ENCODE results near the gene DYNLL2. TPM values are rescaled to one million over a fixed set of nuclear protein-coding genes. Genes with fewer than 3 reads are reported as not detected.
"Not testable (repeated sequence)": the region's sequence is repeated elsewhere in the genome, so short reads cannot be mapped to it uniquely, and the experiment has no call there.

Gene DYNLL2
- polyA plus RNA-seq, 4 donors = 18.9 to 41.9 (median 32.7) TPM

DNA sequence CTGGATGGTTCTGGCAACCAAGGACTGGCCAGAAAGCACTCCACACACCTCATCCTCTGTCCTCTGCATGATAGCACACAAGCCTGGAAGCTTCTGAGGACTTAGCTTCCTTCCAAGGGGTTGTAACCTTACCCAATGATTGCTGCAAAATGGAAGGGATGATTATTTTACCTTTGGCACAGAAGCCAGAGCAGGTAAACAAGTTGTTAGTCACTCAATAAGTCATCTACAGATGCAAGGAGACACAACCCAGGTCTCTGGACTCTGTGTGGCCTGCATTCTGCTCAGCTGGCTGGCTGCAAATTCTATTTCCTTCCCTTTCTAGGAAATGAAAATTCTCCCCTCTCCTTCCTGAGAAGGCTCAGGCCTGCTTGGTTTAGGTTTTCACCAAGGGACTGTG, 26.7 kb upstream of the DYNLL2 start:
- DNase-seq (no peak), FAIRE-seq (no peak)
- H3K4me1 ChIP-seq (ENCODE audit: control insufficient read depth in 3 of 3, insufficient read depth in 2 of 3, low read depth in 1 of 3, low read length in 2 of 3) = no peaks in the 10 kb centered on the region
- H3K9me3 ChIP-seq (ENCODE audit: control insufficient read depth in 2 of 2, insufficient read depth in 1 of 2, low read depth in 1 of 2, low read length in 1 of 2) = no peaks in the 10 kb centered on the region
- no peak overlapping the region for H3K4me3 ChIP-seq (ENCODE audit: low read depth in 1 of 3, low read length in 3 of 3)
- no peaks in the 10 kb centered on the region for H3K36me3 ChIP-seq (ENCODE audit: control insufficient read depth in 3 of 3, insufficient read depth in 2 of 3, low read depth in 1 of 3, low read length in 3 of 3)
- no peak overlapping the region for H3K27ac ChIP-seq (ENCODE audit: low read depth in 1 of 3, low read length in 2 of 3)
- H3K27me3 ChIP-seq (ENCODE audit: control insufficient read depth in 3 of 3, insufficient read depth in 3 of 3, low read length in 3 of 3) = peaks cover 0 to 8% (median 0%) of the 10 kb centered on the region in 3 donors

DNA sequence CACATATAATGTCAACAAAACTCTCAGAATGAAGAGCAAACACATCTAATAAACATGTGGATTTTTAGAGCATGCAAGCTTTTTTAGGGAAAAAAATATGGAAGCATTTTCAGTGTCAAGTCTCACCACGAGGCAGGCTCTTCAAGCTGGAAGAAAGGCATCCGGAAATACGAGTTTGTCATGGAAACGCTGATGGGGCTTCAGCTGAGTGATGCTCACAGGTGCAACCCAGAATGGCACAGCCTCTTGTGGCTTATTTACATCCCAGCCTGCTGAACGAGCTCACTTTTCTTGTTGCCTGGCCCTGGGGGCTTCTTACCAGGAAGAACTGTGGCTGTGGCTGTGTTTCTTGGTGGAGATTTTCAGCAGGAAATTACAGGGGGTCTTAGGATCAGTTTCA, 24.1 kb upstream of the DYNLL2 start:
- FAIRE-seq = no peak
- DNase-seq = no peak
- Histone ChIP-seq H3K4me3 (ENCODE audit: low read depth in 1 of 3, low read length in 3 of 3) (no peak overlapping the region), H3K27ac (ENCODE audit: low read depth in 1 of 3, low read length in 2 of 3) (no peak overlapping the region), H3K36me3 (ENCODE audit: control insufficient read depth in 3 of 3, insufficient read depth in 2 of 3, low read depth in 1 of 3, low read length in 3 of 3) (no peaks in the 10 kb centered on the region), H3K9me3 (ENCODE audit: control insufficient read depth in 2 of 2, insufficient read depth in 1 of 2, low read depth in 1 of 2, low read length in 1 of 2) (no peaks in the 10 kb centered on the region), H3K4me1 (ENCODE audit: control insufficient read depth in 3 of 3, insufficient read depth in 2 of 3, low read depth in 1 of 3, low read length in 2 of 3) (no peaks in the 10 kb centered on the region), H3K27me3 (ENCODE audit: control insufficient read depth in 3 of 3, insufficient read depth in 3 of 3, low read length in 3 of 3) (peaks cover 0 to 6% (median 0%) of the 10 kb centered on the region in 3 donors)
- WGBS, 3 donors = 53 to 65% (median 58%) methylated on average over 5 of the region's 5 CpGs

DNA sequence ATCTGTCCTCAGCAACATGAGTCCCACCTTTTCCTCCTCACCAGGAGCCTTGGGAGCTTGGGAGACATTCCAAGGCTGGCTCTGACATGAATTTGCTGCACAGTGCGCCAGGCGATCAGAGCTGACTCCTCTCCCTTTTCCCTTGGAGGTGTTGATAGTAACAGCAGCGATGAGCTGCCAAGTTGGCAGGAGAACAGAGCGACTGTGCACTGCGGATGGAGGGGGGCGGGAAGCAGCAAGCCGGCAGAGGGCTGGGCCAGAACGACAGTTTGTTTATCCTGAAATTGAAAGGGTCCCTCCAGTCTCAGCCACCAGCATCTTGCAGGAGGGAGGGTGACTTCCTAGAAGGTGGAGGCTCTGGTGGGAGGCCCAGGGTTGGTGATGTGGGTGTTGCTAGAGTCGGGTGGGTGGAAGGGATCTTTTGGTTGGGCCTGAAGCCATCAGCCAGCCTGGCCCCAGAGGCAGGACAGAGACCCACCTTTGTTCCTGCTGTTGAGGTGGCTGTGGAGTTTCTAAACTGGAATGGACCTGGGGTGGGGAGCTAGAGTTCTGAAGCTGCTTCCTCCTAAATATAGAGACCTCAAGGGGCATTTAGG, 22.5 kb upstream of the DYNLL2 start:
- no peaks in the 10 kb centered on the region for H3K36me3 ChIP-seq (ENCODE audit: control insufficient read depth in 3 of 3, insufficient read depth in 2 of 3, low read depth in 1 of 3, low read length in 3 of 3)
- 11 to 35% (median 24%) methylated on average over 9 of the region's 9 CpGs for WGBS, 3 donors
- H3K9me3 ChIP-seq (ENCODE audit: control insufficient read depth in 2 of 2, insufficient read depth in 1 of 2, low read depth in 1 of 2, low read length in 1 of 2) = no peaks in the 10 kb centered on the region
- no peak overlapping the region for H3K4me3 ChIP-seq (ENCODE audit: low read depth in 1 of 3, low read length in 3 of 3)
- peak in 1 of 2 donors; percentile 31 for DNase-seq
- no peaks in the 10 kb centered on the region for H3K4me1 ChIP-seq (ENCODE audit: control insufficient read depth in 3 of 3, insufficient read depth in 2 of 3, low read depth in 1 of 3, low read length in 2 of 3)
- H3K27me3 ChIP-seq (ENCODE audit: control insufficient read depth in 3 of 3, insufficient read depth in 3 of 3, low read length in 3 of 3) = peaks cover 0 to 6% (median 0%) of the 10 kb centered on the region in 3 donors
- H3K27ac ChIP-seq (ENCODE audit: low read depth in 1 of 3, low read length in 2 of 3) = no peak overlapping the region
- FAIRE-seq = no peak

DNA sequence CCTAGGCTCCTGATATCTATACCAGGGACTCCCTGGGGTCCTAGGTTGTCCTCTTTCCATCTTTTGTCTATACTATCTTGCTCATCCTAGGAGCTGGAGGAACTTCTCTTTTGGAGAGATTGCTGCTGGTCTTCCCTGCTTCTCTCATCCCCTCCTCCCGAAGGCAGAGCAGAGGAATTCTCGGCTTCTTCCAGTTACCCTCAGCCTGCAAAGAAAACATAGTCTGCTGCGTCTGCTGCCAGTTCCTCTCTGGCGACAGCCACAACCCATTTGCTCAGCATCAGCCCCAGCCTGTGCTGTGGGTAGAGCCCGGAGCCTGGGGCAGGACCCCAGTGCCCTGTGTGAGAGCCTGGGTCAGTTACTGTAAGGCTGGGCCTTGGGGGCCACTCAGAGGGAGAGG, 21.5 kb upstream of the DYNLL2 start:
- H3K4me1 ChIP-seq (ENCODE audit: control insufficient read depth in 3 of 3, insufficient read depth in 2 of 3, low read depth in 1 of 3, low read length in 2 of 3) = no peaks in the 10 kb centered on the region
- FAIRE-seq = no peak
- H3K27ac ChIP-seq (ENCODE audit: low read depth in 1 of 3, low read length in 2 of 3) = no peak overlapping the region
- H3K36me3 ChIP-seq (ENCODE audit: control insufficient read depth in 3 of 3, insufficient read depth in 2 of 3, low read depth in 1 of 3, low read length in 3 of 3) = no peaks in the 10 kb centered on the region
- no peak for DNase-seq
- WGBS, 3 donors = 81 to 86% (median 83%) methylated on average over 5 of the region's 5 CpGs
- peaks cover 0 to 6% (median 0%) of the 10 kb centered on the region in 3 donors for H3K27me3 ChIP-seq (ENCODE audit: control insufficient read depth in 3 of 3, insufficient read depth in 3 of 3, low read length in 3 of 3)
- no peaks in the 10 kb centered on the region for H3K9me3 ChIP-seq (ENCODE audit: control insufficient read depth in 2 of 2, insufficient read depth in 1 of 2, low read depth in 1 of 2, low read length in 1 of 2)
- H3K4me3 ChIP-seq (ENCODE audit: low read depth in 1 of 3, low read length in 3 of 3) = no peak overlapping the region

DNA sequence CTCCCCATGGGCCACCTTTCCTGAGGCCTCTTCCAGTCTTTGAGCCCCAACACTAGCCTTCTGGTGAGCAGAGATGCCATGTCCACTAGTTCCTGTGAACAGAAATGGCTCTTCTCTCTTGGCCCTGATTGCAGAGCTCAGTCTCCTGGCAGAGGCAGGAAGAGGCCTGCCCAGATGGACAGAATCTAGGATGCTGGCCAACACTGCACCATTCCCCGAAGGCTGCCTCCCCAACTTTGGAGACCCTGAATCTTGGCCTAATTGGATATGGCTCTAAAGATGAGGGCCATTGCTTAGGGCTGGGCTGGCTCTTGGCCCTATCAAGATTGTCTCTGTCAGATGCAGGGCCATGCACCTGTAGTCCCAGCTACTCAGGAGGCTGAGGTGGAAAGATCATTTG, 18.0 kb upstream of the DYNLL2 start:
- H3K4me3 ChIP-seq (ENCODE audit: low read depth in 1 of 3, low read length in 3 of 3) = no peak overlapping the region
- WGBS, 3 donors = 82 to 100% (median 91%) methylated on average over 1 of the region's 1 CpG
- no peak for DNase-seq

DNA sequence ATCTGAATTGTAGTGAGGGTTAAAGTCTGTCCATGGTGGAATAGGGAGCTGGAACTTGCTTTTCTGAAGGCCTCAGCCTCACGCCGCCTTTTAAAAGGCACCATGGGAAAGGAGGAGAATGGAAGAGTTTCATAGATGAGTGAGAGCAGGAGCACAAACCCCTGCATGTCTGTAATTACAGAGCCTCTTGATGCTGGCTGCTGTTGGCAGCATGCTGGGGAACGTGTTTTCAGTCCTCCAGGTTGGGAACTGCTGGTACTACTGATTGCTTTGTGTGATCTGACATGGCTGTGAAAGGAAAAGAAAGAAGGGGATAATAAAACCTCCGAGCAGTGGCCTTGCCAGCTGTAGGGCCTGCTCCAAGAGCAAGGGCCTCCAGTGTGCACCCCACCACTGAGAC, 16.8 kb upstream of the DYNLL2 start:
- Histone ChIP-seq H3K4me3 (ENCODE audit: low read depth in 1 of 3, low read length in 3 of 3) (no peak overlapping the region), H3K27me3 (ENCODE audit: control insufficient read depth in 3 of 3, insufficient read depth in 3 of 3, low read length in 3 of 3) (peaks cover 0 to 8% (median 3%) of the 10 kb centered on the region in 3 donors), H3K27ac (ENCODE audit: low read depth in 1 of 3, low read length in 2 of 3) (no peak overlapping the region), H3K36me3 (ENCODE audit: control insufficient read depth in 3 of 3, insufficient read depth in 2 of 3, low read depth in 1 of 3, low read length in 3 of 3) (no peaks in the 10 kb centered on the region), H3K4me1 (ENCODE audit: control insufficient read depth in 3 of 3, insufficient read depth in 2 of 3, low read depth in 1 of 3, low read length in 2 of 3) (no peaks in the 10 kb centered on the region), H3K9me3 (ENCODE audit: control insufficient read depth in 2 of 2, insufficient read depth in 1 of 2, low read depth in 1 of 2, low read length in 1 of 2) (no peaks in the 10 kb centered on the region)
- WGBS, 3 donors = 58 to 62% (median 59%) methylated on average over 4 of the region's 4 CpGs
- FAIRE-seq (no peak), DNase-seq (no peak)

More for the DNA sequence above, 18.0 kb upstream of the DYNLL2 start:
- no peak for FAIRE-seq
- no peaks in the 10 kb centered on the region for H3K36me3 ChIP-seq (ENCODE audit: control insufficient read depth in 3 of 3, insufficient read depth in 2 of 3, low read depth in 1 of 3, low read length in 3 of 3)
- H3K27me3 ChIP-seq (ENCODE audit: control insufficient read depth in 3 of 3, insufficient read depth in 3 of 3, low read length in 3 of 3) = peaks cover 0 to 4% (median 0%) of the 10 kb centered on the region in 3 donors
- no peaks in the 10 kb centered on the region for H3K9me3 ChIP-seq (ENCODE audit: control insufficient read depth in 2 of 2, insufficient read depth in 1 of 2, low read depth in 1 of 2, low read length in 1 of 2)
- no peak overlapping the region for H3K27ac ChIP-seq (ENCODE audit: low read depth in 1 of 3, low read length in 2 of 3)
- no peaks in the 10 kb centered on the region for H3K4me1 ChIP-seq (ENCODE audit: control insufficient read depth in 3 of 3, insufficient read depth in 2 of 3, low read depth in 1 of 3, low read length in 2 of 3)

DNA sequence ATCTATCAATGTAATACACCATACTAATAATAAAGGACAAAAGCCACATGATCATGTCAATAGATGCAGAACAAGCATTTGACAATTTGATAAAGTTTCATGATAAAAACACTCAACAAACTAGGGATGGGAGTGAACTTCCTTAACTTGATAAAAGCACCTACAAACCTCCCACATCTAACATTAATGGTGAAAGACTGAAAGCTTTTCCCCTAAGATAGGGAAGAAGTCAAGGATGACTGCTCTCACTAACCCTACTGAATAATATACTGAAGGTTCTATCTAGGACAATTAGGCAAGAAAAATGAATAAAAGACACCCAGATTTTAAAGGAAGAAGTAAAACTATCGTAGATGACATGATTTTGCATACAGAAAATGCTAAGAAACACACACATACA, 10.4 kb upstream of the DYNLL2 start:
- Histone ChIP-seq H3K36me3 (ENCODE audit: control insufficient read depth in 3 of 3, insufficient read depth in 2 of 3, low read depth in 1 of 3, low read length in 3 of 3) (no peaks in the 10 kb centered on the region), H3K27me3 (ENCODE audit: control insufficient read depth in 3 of 3, insufficient read depth in 3 of 3, low read length in 3 of 3) (peaks cover 0 to 11% (median 3%) of the 10 kb centered on the region in 3 donors), H3K4me1 (ENCODE audit: control insufficient read depth in 3 of 3, insufficient read depth in 2 of 3, low read depth in 1 of 3, low read length in 2 of 3) (no peaks in the 10 kb centered on the region), H3K27ac (ENCODE audit: low read depth in 1 of 3, low read length in 2 of 3) (no peak overlapping the region), H3K4me3 (ENCODE audit: low read depth in 1 of 3, low read length in 3 of 3) (no peak overlapping the region), H3K9me3 (ENCODE audit: control insufficient read depth in 2 of 2, insufficient read depth in 1 of 2, low read depth in 1 of 2, low read length in 1 of 2) (no peaks in the 10 kb centered on the region)
- FAIRE-seq (no peak), DNase-seq (no peak)
- whole genome bisulfite sequencing, 3 donors = 48 to 61% (median 58%) methylated on average over 1 of the region's 1 CpG

DNA sequence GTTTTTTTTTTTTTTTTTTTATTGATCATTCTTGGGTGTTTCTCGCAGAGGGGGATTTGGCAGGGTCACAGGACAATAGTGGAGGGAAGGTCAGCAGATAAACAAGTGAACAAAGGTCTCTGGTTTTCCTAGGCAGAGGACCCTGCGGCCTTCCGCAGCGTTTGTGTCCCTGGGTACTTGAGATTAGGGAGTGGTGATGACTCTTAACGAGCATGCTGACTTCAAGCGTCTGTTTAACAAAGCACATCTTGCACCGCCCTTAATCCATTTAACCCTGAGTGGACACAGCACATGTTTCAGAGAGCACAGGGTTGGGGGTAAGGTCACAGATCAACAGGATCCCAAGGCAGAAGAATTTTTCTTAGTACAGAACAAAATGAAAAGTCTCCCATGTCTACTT, 10.0 kb upstream of the DYNLL2 start:
- not testable (repeated sequence) for DNase-seq; H3K9me3 ChIP-seq (ENCODE audit: control insufficient read depth in 2 of 2, insufficient read depth in 1 of 2, low read depth in 1 of 2, low read length in 1 of 2); H3K4me3 ChIP-seq (ENCODE audit: low read depth in 1 of 3, low read length in 3 of 3); FAIRE-seq; H3K27ac ChIP-seq (ENCODE audit: low read depth in 1 of 3, low read length in 2 of 3); H3K36me3 ChIP-seq (ENCODE audit: control insufficient read depth in 3 of 3, insufficient read depth in 2 of 3, low read depth in 1 of 3, low read length in 3 of 3); H3K4me1 ChIP-seq (ENCODE audit: control insufficient read depth in 3 of 3, insufficient read depth in 2 of 3, low read depth in 1 of 3, low read length in 2 of 3)
- H3K27me3 ChIP-seq (ENCODE audit: control insufficient read depth in 3 of 3, insufficient read depth in 3 of 3, low read length in 3 of 3) = peaks cover 0 to 11% (median 3%) of the 10 kb centered on the region in 3 donors
- 22 to 42% (median 29%) methylated on average over 5 to 6 of the region's 7 CpGs for WGBS, 3 donors

DNA sequence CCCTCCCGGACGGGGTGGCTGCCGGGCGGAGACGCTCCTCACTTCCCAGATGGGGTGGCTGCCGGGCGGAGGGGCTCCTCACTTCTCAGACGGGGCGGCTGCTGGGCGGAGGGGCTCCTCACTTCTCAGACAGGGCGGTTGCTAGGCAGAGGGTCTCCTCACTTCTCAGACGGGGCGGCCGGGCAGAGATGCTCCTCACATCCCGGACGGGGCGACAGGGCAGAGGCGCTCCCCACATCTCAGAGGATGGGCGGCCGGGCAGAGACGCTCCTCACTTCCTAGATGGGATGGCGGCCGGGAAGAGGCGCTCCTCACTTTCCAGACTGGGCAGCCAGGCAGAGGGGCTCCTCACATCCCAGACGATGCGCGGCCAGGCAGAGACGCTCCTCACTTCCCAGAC, 8.8 kb upstream of the DYNLL2 start:
- not testable (repeated sequence) for FAIRE-seq; H3K9me3 ChIP-seq (ENCODE audit: control insufficient read depth in 2 of 2, insufficient read depth in 1 of 2, low read depth in 1 of 2, low read length in 1 of 2); H3K4me1 ChIP-seq (ENCODE audit: control insufficient read depth in 3 of 3, insufficient read depth in 2 of 3, low read depth in 1 of 3, low read length in 2 of 3); H3K4me3 ChIP-seq (ENCODE audit: low read depth in 1 of 3, low read length in 3 of 3); DNase-seq; H3K36me3 ChIP-seq (ENCODE audit: control insufficient read depth in 3 of 3, insufficient read depth in 2 of 3, low read depth in 1 of 3, low read length in 3 of 3); H3K27ac ChIP-seq (ENCODE audit: low read depth in 1 of 3, low read length in 2 of 3)
- 92 to 95% (median 93%) methylated on average over 9 to 23 of the region's 28 CpGs for WGBS, 3 donors
- peaks cover 0 to 11% (median 3%) of the 10 kb centered on the region in 3 donors for H3K27me3 ChIP-seq (ENCODE audit: control insufficient read depth in 3 of 3, insufficient read depth in 3 of 3, low read length in 3 of 3)

All from small intestine (tissue), 7 donors.